ENCODE data around the gene CD34.

DNA sequence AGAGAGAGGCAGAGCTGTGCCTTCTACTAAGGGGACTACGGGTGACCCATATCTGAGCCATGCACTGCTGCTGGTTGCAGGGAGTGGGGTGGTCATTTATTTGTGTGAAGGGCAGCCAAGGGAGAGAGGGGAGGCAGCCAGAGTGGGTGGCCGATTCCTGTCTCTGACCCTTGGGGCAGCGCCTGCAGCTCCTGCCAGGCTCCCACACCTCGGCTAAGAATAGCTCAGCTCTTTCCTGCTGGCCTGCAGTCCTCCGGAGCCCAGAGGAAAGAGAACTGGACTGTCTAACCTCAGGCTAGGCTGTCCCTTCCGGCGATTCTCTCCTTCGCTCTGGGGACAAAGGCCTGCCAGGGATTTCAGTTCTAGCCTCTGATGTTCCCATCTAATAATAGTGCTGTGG, 11.6 kb upstream of the CD34 start:
- TF ChIP-seq, protein P1, sequence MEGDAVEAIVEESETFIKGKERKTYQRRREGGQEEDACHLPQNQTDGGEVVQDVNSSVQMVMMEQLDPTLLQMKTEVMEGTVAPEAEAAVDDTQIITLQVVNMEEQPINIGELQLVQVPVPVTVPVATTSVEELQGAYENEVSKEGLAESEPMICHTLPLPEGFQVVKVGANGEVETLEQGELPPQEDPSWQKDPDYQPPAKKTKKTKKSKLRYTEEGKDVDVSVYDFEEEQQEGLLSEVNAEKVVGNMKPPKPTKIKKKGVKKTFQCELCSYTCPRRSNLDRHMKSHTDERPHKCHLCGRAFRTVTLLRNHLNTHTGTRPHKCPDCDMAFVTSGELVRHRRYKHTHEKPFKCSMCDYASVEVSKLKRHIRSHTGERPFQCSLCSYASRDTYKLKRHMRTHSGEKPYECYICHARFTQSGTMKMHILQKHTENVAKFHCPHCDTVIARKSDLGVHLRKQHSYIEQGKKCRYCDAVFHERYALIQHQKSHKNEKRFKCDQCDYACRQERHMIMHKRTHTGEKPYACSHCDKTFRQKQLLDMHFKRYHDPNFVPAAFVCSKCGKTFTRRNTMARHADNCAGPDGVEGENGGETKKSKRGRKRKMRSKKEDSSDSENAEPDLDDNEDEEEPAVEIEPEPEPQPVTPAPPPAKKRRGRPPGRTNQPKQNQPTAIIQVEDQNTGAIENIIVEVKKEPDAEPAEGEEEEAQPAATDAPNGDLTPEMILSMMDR (IDR thresholded peaks at IDR 0.05), result no peak
- no peak for TF ChIP-seq POLR2A (IDR thresholded peaks at IDR 0.05)

Data from right lobe of liver (tissue), 4 donors.